Panc1 (cell line): ENCODE data around the gene MMP17. TPM values are rescaled to one million over a fixed set of nuclear protein-coding genes. Genes with fewer than 3 reads are reported as not detected.
"Not testable (repeated sequence)": the region's sequence is repeated elsewhere in the genome, so short reads cannot be mapped to it uniquely, and the experiment has no call there.

ENCODE experiments used
- ATAC-seq: fragments of 200-7000 bp; cut with Tn5 transposase; 2 replicates; pipeline ENCODE4 v1.9.1; 2020; ENCODE audit warnings: mild to moderate bottlenecking, moderate library complexity
- BruUV-seq: library from RNA; stranded (reverse); fragments of 400-500 nt; replicated peaks from 2 replicates; lab custom pipeline; 2021; lab: Mats Ljungman, UMichigan
- CTCF ChIA-PET: fragments of 300-600 bp; sonication (Branson Sonifier 250); formaldehyde crosslinking; loops from one replicate; lab custom pipeline; 2022; ENCODE audit warnings: antibody characterized with exemption; lab: Charles Lee
- POLR2A ChIA-PET: fragments of 300-600 bp; sonication (Branson Sonifier 250); formaldehyde crosslinking; loops from one replicate; lab custom pipeline; 2022; ENCODE audit warnings: antibody characterized with exemption; lab: Charles Lee
- DNase-seq: peaks from one replicate; pipeline ENCODE4 v3.0.0-alpha.2; 2010; ENCODE audit warnings: low read depth, low spot score
- H3K27ac ChIP-seq: 2 replicates; pipeline ENCODE4 v1.5.1; 2011; ENCODE audit warnings: mild to moderate bottlenecking, low read length, inconsistent platforms
- H3K27me3 ChIP-seq: fragments of 200-500 bp; sonication (Bioruptor generic); 2 replicates; pipeline ENCODE4 v1.6.0; 2014; ENCODE audit warnings: low read length, inconsistent platforms; ENCODE audit not compliant: control insufficient read depth, insufficient read depth
- H3K36me3 ChIP-seq: fragments of 200-500 bp; sonication (Bioruptor generic); 2 replicates; pipeline ENCODE4 v1.5.1; 2014; ENCODE audit warnings: inconsistent platforms, mild to moderate bottlenecking, low read length, moderate library complexity; ENCODE audit not compliant: control insufficient read depth, insufficient read depth
- H3K4me1 ChIP-seq: 2 replicates; pipeline ENCODE4 v1.5.1; 2011; ENCODE audit warnings: inconsistent platforms, mild to moderate bottlenecking, low read length, moderate library complexity; ENCODE audit not compliant: control insufficient read depth, insufficient read depth
- H3K4me3 ChIP-seq, 2 experiments: 2 replicates each; pipeline ENCODE4 v1.5.1; 2011 to 2012; ENCODE audit warnings: low read depth in 2 of 2, low read length in 2 of 2, mild to moderate bottlenecking in 2 of 2, inconsistent platforms in 1 of 2, moderate library complexity in 1 of 2
- H3K9me3 ChIP-seq: fragments of 200-500 bp; sonication (Bioruptor generic); 2 replicates; pipeline ENCODE4 v1.5.1; 2014; ENCODE audit warnings: low read depth, mild to moderate bottlenecking, inconsistent platforms, low read length, moderate library complexity; ENCODE audit not compliant: control insufficient read depth, insufficient read depth
- CTCF ChIP-seq: fragments of 450-650 bp; IDR thresholded peaks from 2 replicates; pipeline ENCODE4 v1.5.1; 2017; ENCODE audit warnings: mild to moderate bottlenecking
- POLR2AphosphoS5 ChIP-seq: IDR thresholded peaks from 2 replicates; pipeline ENCODE4 v1.6.1; 2012; ENCODE audit warnings: mild to moderate bottlenecking, low read depth, low read length, moderate library complexity
- REST ChIP-seq, 2 experiments: IDR thresholded peaks; 2 replicates each; pipeline ENCODE4 v1.6.1; 2011 to 2012; ENCODE audit warnings: low read depth in 2 of 2, control low read depth in 1 of 2, low read length in 1 of 2, mild to moderate bottlenecking in 1 of 2, moderate library complexity in 1 of 2; ENCODE audit not compliant: insufficient read depth in 1 of 2
- SIN3A ChIP-seq: IDR thresholded peaks from 2 replicates; pipeline ENCODE4 v1.6.1; 2012; ENCODE audit warnings: low read depth, mild to moderate bottlenecking, low read length, moderate library complexity, borderline replicate concordance; ENCODE audit not compliant: insufficient read depth
- TCF7L2 ChIP-seq: IDR thresholded peaks from 2 replicates; pipeline ENCODE4 v1.6.1; 2011; ENCODE audit warnings: mild to moderate bottlenecking, low read depth, low read length, inconsistent platforms
- in situ Hi-C: cut with HindIII; loops from 2 replicates; pipeline ENCODE4 v1.10.0; 2016; ENCODE audit warnings: low sequenced_read_pairs, low pct_unique_long_range_greater_than_20kb
- intact Hi-C: fragments of 100-400 bp; cut with micrococcal nuclease; formaldehyde crosslinking; loops from one replicate; pipeline ENCODE4 v1.10.0; 2022; ENCODE audit not compliant: unreplicated experiment
- total RNA-seq: library from RNA; stranded (reverse); gene quantifications from one replicate; pipeline ENCODE4 v1.2.1, GENCODE V29; 2021; ENCODE audit not compliant: unreplicated experiment

The MMP17 gene
- total RNA-seq, 1 experiment from 2014 or later = 30.0 TPM

- no peak for DNase-seq
- no peak for TF ChIP-seq SIN3A
- TF ChIP-seq CTCF = no peak
- no peak for TF ChIP-seq POLR2AphosphoS5
- TF ChIP-seq TCF7L2 = no peak
- no peak for TF ChIP-seq REST (IDR thresholded peaks at IDR 0.05; ENCODE audit: insufficient read depth in 1 of 2, low read depth in 2 of 2, low read length in 1 of 2)
- Histone ChIP-seq H3K36me3 (no peaks in the 10 kb centered on the region), H3K4me3 (no peak overlapping the region), H3K27ac (no peak overlapping the region), H3K27me3 (no peaks in the 10 kb centered on the region), H3K9me3 (no peaks in the 10 kb centered on the region), H3K4me1 (no peaks in the 10 kb centered on the region)
- BruUV-seq = no TSS peak
- ATAC-seq = no peak
- ChIA-PET POLR2A (no interaction called here), CTCF (no interaction called here)
- intact Hi-C loops (no loop called here), in situ Hi-C loops (no loop called here)
These were observed 19.3 kb upstream of the MMP17 start for GRCh38 chr12:131808744-131809371.

- H3K27ac ChIP-seq, H3K36me3 ChIP-seq, DNase-seq, BruUV-seq, H3K4me3 ChIP-seq, CTCF ChIA-PET, H3K9me3 ChIP-seq, POLR2A ChIA-PET, H3K27me3 ChIP-seq, in situ Hi-C loops, ATAC-seq, H3K4me1 ChIP-seq: not testable (repeated sequence)
- intact Hi-C loops = loop anchor here (10.0 kb wide), 1 partner anchor 715 kb away; no protein-coding TSS in a partner anchor
These were observed 18.5 kb upstream of the MMP17 start for GRCh38 chr12:131809476-131810254.

- intact Hi-C loops = loop anchor here (10.0 kb wide), 1 partner anchor 716 kb away; no protein-coding TSS in a partner anchor
- H3K27me3 ChIP-seq = no peaks in the 10 kb centered on the region
- H3K27ac ChIP-seq = no peak overlapping the region
- CTCF ChIA-PET = interaction anchor here (0.6 kb wide), 1 partner anchor 282 kb away, joined by 3 read pairs; no protein-coding TSS in a partner anchor
- no peak for DNase-seq
- no peak for ATAC-seq
- TF ChIP-seq POLR2AphosphoS5 (no peak), SIN3A (no peak), TCF7L2 (no peak), CTCF (no peak), REST (IDR thresholded peaks at IDR 0.05; ENCODE audit: insufficient read depth in 1 of 2, low read depth in 2 of 2, low read length in 1 of 2) (no peak)
- no peak overlapping the region for H3K4me3 ChIP-seq
- H3K9me3 ChIP-seq = no peaks in the 10 kb centered on the region
- H3K36me3 ChIP-seq = no peaks in the 10 kb centered on the region
- no peaks in the 10 kb centered on the region for H3K4me1 ChIP-seq
- in situ Hi-C loops = no loop called here
- POLR2A ChIA-PET = no interaction called here
- BruUV-seq = no TSS peak
These were observed 17.5 kb upstream of the MMP17 start for GRCh38 chr12:131810726-131811125.
